ENCODE data around the gene AGRN.
"Not testable (repeated sequence)": the region's sequence is repeated elsewhere in the genome, so short reads cannot be mapped to it uniquely, and the experiment has no call there.

Gene AGRN

GRCh38 chr1:1069056-1069710 is 49.3 kb downstream of the AGRN start:
- peak; percentile 25 for DNase-seq

DNA sequence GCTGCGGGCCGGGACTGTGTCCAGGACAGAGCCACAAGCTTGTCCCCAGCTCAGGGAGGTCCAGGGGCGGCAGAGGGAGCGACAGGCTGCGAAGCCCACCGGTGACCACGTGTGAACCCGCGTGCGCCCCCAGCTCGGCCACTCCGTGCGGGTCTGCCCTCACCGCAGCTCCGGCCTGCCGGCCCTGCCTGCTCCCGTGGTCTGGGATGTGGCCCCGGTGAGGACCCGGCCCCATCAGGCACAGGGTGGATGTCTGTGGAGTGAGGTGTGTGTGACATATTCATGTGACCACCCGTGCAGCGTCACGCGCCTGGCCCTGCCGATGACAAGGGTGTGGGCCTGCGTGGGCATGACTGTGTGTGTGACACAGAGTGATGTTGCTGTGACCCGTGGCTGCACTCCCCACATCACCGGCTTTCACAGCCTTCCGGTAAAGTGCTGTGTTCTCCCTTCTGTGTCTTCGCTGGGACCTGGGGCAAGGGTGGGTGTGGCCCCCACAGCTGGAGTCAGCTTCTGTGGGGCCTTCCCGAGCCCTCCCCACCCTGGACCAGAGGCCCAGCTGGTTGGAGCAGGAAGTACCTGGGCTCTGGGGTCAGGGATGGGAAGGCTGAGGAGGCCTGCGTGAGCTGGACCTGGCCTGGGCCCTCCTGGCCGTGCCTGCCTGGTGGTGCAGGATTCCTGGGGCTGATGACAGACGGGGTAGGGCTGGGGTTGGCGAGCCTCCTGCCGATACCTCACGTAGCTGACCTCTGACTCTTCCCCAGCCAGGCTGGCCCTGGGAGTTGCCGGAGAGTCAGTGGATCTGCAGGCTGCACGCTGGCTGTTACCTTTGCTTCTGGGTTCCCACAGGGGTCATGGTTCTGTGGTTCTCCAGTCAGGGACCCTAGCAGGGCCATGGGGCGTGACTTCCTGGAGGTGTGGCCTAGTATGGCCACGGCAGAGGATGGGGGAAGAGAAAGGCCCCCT is 50.1 kb downstream of the AGRN start:
- DNase-seq = no peak

- no peak for DNase-seq
Observed at GRCh38 chr1:1071486-1072298, 51.8 kb downstream of the AGRN start.

DNA sequence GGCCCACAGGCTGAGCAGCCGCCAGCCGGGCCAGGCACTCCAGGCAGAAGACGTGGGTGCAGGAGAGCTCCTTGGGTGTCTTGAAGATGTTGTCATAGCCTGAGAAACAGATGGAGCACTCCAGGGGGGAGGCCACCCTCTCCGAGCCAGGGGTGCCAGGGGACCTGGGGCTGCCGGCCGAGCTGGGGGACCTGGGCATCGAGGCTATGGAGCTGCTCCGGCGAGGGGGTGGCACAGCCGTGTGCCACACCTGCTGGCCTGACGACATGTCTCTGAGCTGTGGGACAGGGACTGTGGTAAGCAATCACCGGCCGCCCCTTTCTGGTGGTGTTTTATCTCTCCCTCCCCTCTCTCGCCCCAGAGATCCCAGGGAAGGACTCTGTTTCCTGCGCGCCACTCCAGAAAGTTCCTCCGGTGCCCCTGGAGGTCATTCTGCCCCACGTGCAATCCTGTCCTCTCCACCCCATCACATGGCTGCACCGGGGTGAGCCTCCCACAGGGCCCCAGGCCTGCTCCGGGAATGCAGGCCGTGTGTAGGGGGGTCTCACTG is 52.5 kb downstream of the AGRN start:
- no peak for DNase-seq

DNA sequence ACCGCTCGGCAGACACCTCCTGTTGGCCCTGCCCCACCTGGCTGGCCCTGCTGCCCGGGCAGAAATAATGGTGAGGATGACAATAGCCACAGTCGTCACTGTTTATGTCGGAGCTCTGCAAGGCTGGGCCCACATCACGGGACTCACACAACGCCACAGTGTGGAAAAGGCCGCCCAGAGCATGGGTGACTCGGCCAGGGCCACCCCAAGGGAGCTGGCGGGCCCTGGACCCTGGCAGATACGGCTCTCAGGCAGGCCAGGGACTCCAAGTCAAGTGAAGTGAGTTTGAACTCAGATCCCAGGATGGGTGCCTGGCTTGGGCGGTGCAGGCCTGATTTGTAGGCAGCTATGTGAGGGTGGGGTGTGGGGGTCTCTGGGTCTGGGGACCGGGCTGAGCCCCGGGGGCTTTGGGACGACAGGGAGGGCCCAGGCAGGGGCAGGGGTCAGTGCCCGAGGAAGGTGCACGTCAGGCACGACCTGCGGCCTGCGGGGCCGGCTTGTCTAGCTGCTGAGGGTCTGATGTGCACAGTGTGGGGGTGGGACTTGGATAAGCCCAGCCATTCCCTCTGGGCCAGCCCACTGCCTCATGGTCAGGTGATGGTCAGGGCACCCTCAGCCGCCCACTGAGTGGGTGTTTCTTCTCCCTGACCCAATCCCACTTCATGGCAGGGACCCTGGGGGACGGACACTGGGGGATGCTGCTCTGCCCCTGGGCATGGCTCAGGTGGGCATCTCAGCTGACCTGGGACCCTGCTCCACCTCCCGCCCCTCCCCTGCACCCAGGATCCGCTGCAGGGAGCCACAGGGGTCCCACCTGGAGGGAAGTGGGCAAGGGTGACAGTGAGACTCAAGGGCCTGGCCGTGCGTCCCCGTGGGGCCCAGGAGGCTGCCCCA is 53.2 kb downstream of the AGRN start:
- no peak for DNase-seq

- no peak for DNase-seq
Observed at GRCh38 chr1:1073743-1074587, 54.0 kb downstream of the AGRN start, which contains the start of gene RNF223. TSS of gene RNF223 (minus strand) at chr1:1074306. CDS start at chr1:1072566, 1,740 bp downstream.

GRCh38 chr1:1074631-1075147 is 54.8 kb downstream of the AGRN start:
- DNase-seq = no peak

GRCh38 chr1:1075148-1075935 is 55.4 kb downstream of the AGRN start:
- DNase-seq = no peak

DNA sequence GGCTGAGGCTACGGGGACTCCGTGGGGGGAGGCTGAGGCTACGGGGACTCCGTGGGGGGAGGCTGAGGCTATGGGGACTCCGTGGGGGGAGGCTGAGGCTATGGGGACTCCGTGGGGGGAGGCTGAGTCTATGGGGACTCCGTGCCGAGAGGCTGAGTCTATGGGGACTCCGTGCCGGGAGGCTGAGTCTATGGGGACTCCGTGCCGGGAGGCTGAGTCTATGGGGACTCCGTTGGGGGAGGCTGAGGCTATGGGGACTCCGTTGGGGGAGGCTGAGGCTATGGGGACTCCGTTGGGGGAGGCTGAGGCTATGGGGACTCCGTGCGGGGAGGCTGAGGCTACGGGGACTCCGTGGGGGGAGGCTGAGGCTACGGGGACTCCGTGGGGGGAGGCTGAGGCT is 57.5 kb downstream of the AGRN start:
- not testable (repeated sequence) for DNase-seq

- no peak for DNase-seq
Observed at GRCh38 chr1:1079408-1080121, 59.6 kb downstream of the AGRN start.

- no peak for DNase-seq
Observed at GRCh38 chr1:1080122-1080757, 60.3 kb downstream of the AGRN start.

- no peak for DNase-seq
Observed at GRCh38 chr1:1080951-1081310, 61.0 kb downstream of the AGRN start.

- no peak for DNase-seq
Observed at GRCh38 chr1:1081311-1082238, 61.7 kb downstream of the AGRN start.

GRCh38 chr1:1082239-1082775 is 62.4 kb downstream of the AGRN start:
- DNase-seq = no peak

DNA sequence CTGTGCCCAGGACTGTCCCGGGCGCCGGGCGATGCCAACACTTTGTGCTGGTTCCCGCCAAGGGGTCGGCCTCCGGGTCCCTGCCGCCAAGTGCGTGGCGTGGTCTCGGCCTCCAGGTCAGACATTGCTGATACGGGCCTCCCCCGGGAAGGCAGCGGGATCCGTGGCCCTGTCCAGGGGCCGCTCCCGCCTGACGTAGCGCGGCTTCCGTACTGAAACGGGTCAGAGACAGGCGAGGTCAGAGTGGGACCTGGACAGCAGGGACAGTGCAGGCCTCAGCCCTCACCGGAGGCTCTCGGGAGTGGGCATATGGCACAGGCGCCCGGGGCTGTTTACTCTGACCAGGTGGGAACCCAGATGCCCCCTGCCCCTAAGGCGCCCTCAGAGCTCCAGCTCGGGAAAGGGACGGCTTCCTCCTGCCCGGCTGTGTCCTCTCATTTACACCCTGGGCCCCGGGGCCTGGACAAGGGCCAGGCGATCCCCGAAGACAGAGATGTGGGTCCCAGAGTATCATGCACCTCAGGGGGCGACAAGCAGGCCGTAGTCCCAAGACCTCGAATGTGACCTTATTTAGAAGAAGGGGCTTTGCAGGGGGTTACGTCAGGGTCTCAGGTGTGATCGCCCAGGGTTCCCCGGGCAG is 63.0 kb downstream of the AGRN start:
- no peak for DNase-seq
